Neural cell (in vitro differentiated cells): ENCODE data around the gene ANKS1B. TPM values are rescaled to one million over a fixed set of nuclear protein-coding genes. Genes with fewer than 3 reads are reported as not detected.

Experiments
- H2AFZ ChIP-seq: fragments of 200-600, 300-800 bp; sonication (generic), shearing (Covaris generic); 2 replicates; pipeline ENCODE4 v1.6.0; 2014; ENCODE audit warnings: low read depth, mild to moderate bottlenecking, antibody characterized with exemption, low read length, moderate library complexity
- H3F3A ChIP-seq: fragments of 200-600 bp; shearing (Covaris generic); 2 replicates; pipeline ENCODE4 v1.6.1; 2016; ENCODE audit warnings: mild to moderate bottlenecking, moderate library complexity, mixed read lengths, antibody characterized with exemption, low read length; ENCODE audit not compliant: insufficient read depth, poor library complexity, severe bottlenecking
- H3K27ac ChIP-seq: fragments of 200-600, 300-800 bp; sonication (generic), shearing (Covaris generic); 2 replicates; pipeline ENCODE4 v1.5.1; 2014; ENCODE audit warnings: mild to moderate bottlenecking, low read length, moderate library complexity
- H3K27me3 ChIP-seq: fragments of 300-800, 200-600 bp; sonication (generic), shearing (Covaris generic); 2 replicates; pipeline ENCODE4 v1.6.0; 2014; ENCODE audit warnings: mild to moderate bottlenecking, low read depth, low read length, moderate library complexity; ENCODE audit not compliant: insufficient read depth
- H3K36me3 ChIP-seq: fragments of 300-800, 200-600 bp; sonication (generic), shearing (Covaris generic); 2 replicates; pipeline ENCODE4 v1.5.1; 2014; ENCODE audit warnings: mild to moderate bottlenecking, antibody characterized with exemption, low read length, moderate library complexity; ENCODE audit not compliant: insufficient read depth
- H3K4me2 ChIP-seq: fragments of 300-800, 200-600 bp; sonication (generic), shearing (Covaris generic); 2 replicates; pipeline ENCODE4 v1.6.0; 2014; ENCODE audit warnings: mild to moderate bottlenecking, low read length
- H3K4me3 ChIP-seq: fragments of 300-800, 200-600 bp; sonication (generic), shearing (Covaris generic); 2 replicates; pipeline ENCODE4 v1.5.1; 2014; ENCODE audit warnings: mild to moderate bottlenecking, low read length, moderate library complexity
- H3K79me2 ChIP-seq: fragments of 200-600 bp; shearing (Covaris generic); replicated peaks from 2 replicates; pipeline ENCODE4 v1.6.0; 2014; ENCODE audit warnings: mild to moderate bottlenecking, low read length, moderate library complexity; ENCODE audit not compliant: insufficient read depth
- H3K9ac ChIP-seq: fragments of 300-800, 200-600 bp; sonication (generic), shearing (Covaris generic); 2 replicates; pipeline ENCODE4 v1.6.1; 2016; ENCODE audit warnings: mild to moderate bottlenecking, low read length, mixed read lengths
- H3K9me2 ChIP-seq: fragments of 200-600 bp; shearing (Covaris generic); 2 replicates; pipeline ENCODE4 v1.6.1; 2016; ENCODE audit warnings: mild to moderate bottlenecking, low read length, mixed read lengths; ENCODE audit not compliant: insufficient read depth
- H3K9me3 ChIP-seq: fragments of 200-600, 300-800 bp; sonication (generic), shearing (Covaris generic); 2 replicates; pipeline ENCODE4 v1.6.1; 2016; ENCODE audit warnings: mild to moderate bottlenecking, mixed run types, low read length, moderate library complexity, mixed read lengths
- H4K20me1 ChIP-seq: fragments of 200-600 bp; shearing (Covaris generic); 2 replicates; pipeline ENCODE4 v1.6.1; 2016; ENCODE audit warnings: mild to moderate bottlenecking, mixed run types; ENCODE audit not compliant: insufficient read depth
- EP300 ChIP-seq: fragments of 450-650 bp; conservative IDR thresholded peaks from 2 replicates; pipeline ENCODE4 v1.6.1; 2014; ENCODE audit warnings: antibody characterized with exemption, mild to moderate bottlenecking, moderate library complexity; ENCODE audit not compliant: poor library complexity, severe bottlenecking
- EZH2 ChIP-seq: fragments of 200-600, 300-800 bp; shearing (Covaris generic), sonication (generic); IDR thresholded peaks from 2 replicates; pipeline ENCODE4 v1.6.1; 2014; ENCODE audit warnings: antibody characterized with exemption, low read length, borderline replicate concordance, mild to moderate bottlenecking; ENCODE audit not compliant: insufficient read depth, poor library complexity, severe bottlenecking
- MXI1 ChIP-seq: fragments of 450-650 bp; conservative IDR thresholded peaks from 2 replicates; pipeline ENCODE4 v1.6.1; 2014; ENCODE audit warnings: antibody characterized with exemption, mild to moderate bottlenecking; ENCODE audit not compliant: poor library complexity, severe bottlenecking
- POLR2AphosphoS5 ChIP-seq: IDR thresholded peaks from 2 replicates; pipeline ENCODE4 v1.6.1; 2012
- RAD21 ChIP-seq: fragments of 450-650 bp; conservative IDR thresholded peaks from 2 replicates; pipeline ENCODE4 v1.6.1; 2014; ENCODE audit warnings: antibody characterized with exemption, mild to moderate bottlenecking, moderate library complexity
- SMC3 ChIP-seq: fragments of 450-650 bp; conservative IDR thresholded peaks from 2 replicates; pipeline ENCODE4 v1.6.1; 2014; ENCODE audit warnings: antibody characterized with exemption, mild to moderate bottlenecking, moderate library complexity; ENCODE audit not compliant: poor library complexity
- TAF1 ChIP-seq: IDR thresholded peaks from 2 replicates; pipeline ENCODE4 v1.6.1; 2012; ENCODE audit warnings: low read depth
- polyA plus RNA-seq: library from polyadenylated mRNA; depleted of rRNA; stranded (reverse); fragments of >200 nt; gene quantifications from 2 replicates; pipeline ENCODE4 v1.2.3, GENCODE V29; 2014
- TF ChIP-seq, protein P1 (sequence below): fragments of 450-650 bp; IDR thresholded peaks from 2 replicates; pipeline ENCODE4 v1.5.1; 2014; ENCODE audit warnings: antibody characterized with exemption, mild to moderate bottlenecking, moderate library complexity; ENCODE audit not compliant: poor library complexity, severe bottlenecking
- TF ChIP-seq, protein P2 (sequence below): IDR thresholded peaks from 2 replicates; pipeline ENCODE4 v1.6.1; 2012; ENCODE audit warnings: borderline replicate concordance

Gene ANKS1B
- polyA plus RNA-seq, 1 donor from 2014 or later = 65.6 TPM

DNA sequence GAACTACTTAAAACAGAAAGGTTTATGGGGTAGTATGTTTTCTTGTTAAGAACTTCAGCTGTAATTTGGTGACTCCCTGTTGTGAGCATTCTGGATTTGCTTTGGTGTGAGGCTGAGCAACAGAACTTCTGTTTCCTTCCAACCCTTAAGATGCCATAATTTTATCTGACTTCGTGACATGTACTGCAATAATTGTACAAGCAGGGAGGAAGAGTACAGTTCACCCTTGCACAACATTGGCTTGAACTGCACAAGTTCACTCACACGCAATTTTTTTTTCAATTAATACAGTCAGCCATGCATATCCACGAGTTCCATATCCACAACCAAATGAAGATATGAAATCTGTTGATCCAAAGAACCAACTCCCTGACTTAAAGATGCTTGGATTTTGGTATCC is 42.9 kb upstream of the ANKS1B start:
- Histone ChIP-seq H3K9me2 (no peaks in the 10 kb centered on the region), H4K20me1 (no peaks in the 10 kb centered on the region), H2AFZ (no peak overlapping the region), H3K9ac (no peak overlapping the region), H3K36me3 (no peaks in the 10 kb centered on the region), H3F3A (no peaks in the 10 kb centered on the region), H3K27ac (no peak overlapping the region), H3K4me2 (no peak overlapping the region), H3K9me3 (no peaks in the 10 kb centered on the region), H3K27me3 (no peaks in the 10 kb centered on the region), H3K79me2 (no peaks in the 10 kb centered on the region), H3K4me3 (no peak overlapping the region)
- TF ChIP-seq MXI1 (no peak), TAF1 (no peak), EP300 (no peak), SMC3 (no peak), EZH2 (no peak), RAD21 (no peak), POLR2AphosphoS5 (no peak)
- TF ChIP-seq, protein P1, sequence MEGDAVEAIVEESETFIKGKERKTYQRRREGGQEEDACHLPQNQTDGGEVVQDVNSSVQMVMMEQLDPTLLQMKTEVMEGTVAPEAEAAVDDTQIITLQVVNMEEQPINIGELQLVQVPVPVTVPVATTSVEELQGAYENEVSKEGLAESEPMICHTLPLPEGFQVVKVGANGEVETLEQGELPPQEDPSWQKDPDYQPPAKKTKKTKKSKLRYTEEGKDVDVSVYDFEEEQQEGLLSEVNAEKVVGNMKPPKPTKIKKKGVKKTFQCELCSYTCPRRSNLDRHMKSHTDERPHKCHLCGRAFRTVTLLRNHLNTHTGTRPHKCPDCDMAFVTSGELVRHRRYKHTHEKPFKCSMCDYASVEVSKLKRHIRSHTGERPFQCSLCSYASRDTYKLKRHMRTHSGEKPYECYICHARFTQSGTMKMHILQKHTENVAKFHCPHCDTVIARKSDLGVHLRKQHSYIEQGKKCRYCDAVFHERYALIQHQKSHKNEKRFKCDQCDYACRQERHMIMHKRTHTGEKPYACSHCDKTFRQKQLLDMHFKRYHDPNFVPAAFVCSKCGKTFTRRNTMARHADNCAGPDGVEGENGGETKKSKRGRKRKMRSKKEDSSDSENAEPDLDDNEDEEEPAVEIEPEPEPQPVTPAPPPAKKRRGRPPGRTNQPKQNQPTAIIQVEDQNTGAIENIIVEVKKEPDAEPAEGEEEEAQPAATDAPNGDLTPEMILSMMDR = no peak
- TF ChIP-seq, protein P2, sequence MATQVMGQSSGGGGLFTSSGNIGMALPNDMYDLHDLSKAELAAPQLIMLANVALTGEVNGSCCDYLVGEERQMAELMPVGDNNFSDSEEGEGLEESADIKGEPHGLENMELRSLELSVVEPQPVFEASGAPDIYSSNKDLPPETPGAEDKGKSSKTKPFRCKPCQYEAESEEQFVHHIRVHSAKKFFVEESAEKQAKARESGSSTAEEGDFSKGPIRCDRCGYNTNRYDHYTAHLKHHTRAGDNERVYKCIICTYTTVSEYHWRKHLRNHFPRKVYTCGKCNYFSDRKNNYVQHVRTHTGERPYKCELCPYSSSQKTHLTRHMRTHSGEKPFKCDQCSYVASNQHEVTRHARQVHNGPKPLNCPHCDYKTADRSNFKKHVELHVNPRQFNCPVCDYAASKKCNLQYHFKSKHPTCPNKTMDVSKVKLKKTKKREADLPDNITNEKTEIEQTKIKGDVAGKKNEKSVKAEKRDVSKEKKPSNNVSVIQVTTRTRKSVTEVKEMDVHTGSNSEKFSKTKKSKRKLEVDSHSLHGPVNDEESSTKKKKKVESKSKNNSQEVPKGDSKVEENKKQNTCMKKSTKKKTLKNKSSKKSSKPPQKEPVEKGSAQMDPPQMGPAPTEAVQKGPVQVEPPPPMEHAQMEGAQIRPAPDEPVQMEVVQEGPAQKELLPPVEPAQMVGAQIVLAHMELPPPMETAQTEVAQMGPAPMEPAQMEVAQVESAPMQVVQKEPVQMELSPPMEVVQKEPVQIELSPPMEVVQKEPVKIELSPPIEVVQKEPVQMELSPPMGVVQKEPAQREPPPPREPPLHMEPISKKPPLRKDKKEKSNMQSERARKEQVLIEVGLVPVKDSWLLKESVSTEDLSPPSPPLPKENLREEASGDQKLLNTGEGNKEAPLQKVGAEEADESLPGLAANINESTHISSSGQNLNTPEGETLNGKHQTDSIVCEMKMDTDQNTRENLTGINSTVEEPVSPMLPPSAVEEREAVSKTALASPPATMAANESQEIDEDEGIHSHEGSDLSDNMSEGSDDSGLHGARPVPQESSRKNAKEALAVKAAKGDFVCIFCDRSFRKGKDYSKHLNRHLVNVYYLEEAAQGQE = no peak

DNA sequence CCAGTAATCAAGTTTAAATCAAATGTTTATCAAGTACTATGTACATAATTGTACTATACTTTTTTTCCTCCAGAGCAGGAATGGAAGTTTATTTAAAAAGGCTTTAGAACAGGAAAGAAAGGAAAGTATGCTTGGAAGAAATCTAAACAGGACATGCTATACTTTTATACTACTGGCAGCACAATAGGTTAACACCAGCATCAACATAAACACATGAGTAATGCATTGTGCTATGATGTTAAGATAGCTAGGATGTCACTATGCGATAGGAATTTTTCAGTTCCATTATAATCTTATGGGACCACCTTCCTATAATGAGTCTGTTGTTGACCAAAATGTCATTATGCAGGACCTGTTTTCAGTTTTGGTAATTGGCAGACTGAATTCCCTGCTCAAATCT is 41.5 kb upstream of the ANKS1B start:
- H3K4me2 ChIP-seq = no peak overlapping the region
- no peaks in the 10 kb centered on the region for H3K79me2 ChIP-seq
- H3K9me3 ChIP-seq = no peaks in the 10 kb centered on the region
- H3F3A ChIP-seq = no peaks in the 10 kb centered on the region
- no peaks in the 10 kb centered on the region for H4K20me1 ChIP-seq
- no peak overlapping the region for H2AFZ ChIP-seq
- no peaks in the 10 kb centered on the region for H3K27me3 ChIP-seq
- TF ChIP-seq, protein P1 = no peak
- TF ChIP-seq POLR2AphosphoS5 = no peak
- no peak for TF ChIP-seq EP300
- TF ChIP-seq MXI1 = no peak
- no peak for TF ChIP-seq TAF1
- no peak for TF ChIP-seq SMC3
- TF ChIP-seq EZH2 = no peak
- TF ChIP-seq, protein P2 = no peak
- TF ChIP-seq RAD21 = no peak
- no peak overlapping the region for H3K4me3 ChIP-seq
- H3K36me3 ChIP-seq = no peaks in the 10 kb centered on the region
- H3K9me2 ChIP-seq = no peaks in the 10 kb centered on the region
- no peak overlapping the region for H3K9ac ChIP-seq
- H3K27ac ChIP-seq = no peak overlapping the region
